Measurements from ENCODE around the gene FBXL3.

Gene FBXL3

GRCh38 chr13:77026861-77027621, at the start of gene FBXL3:
FBXL3 (minus strand) TSS chr13:77027159; CDS start chr13:77021860, 5,299 bp downstream.
- TF ChIP-seq CTCF (IDR thresholded peaks at IDR 0.05; ENCODE audit: extremely low read depth, insufficient read depth, missing control alignments): no peak
- DNase-seq (ENCODE audit: low spot score): peak; percentile 94
- in situ Hi-C loops (cut with MboI; ENCODE audit: low pct_unique_long_range_greater_than_20kb, low sequenced_read_pairs, unreplicated experiment): no loop called here

GRCh38 chr13:77067519-77067918, 40.6 kb upstream of the FBXL3 start:
- in situ Hi-C loops (cut with MboI; ENCODE audit: low pct_unique_long_range_greater_than_20kb, low sequenced_read_pairs, unreplicated experiment): no loop called here
- TF ChIP-seq CTCF (IDR thresholded peaks at IDR 0.05; ENCODE audit: extremely low read depth, insufficient read depth, missing control alignments): no peak
- DNase-seq (ENCODE audit: low spot score): no peak

- no peak for TF ChIP-seq CTCF (IDR thresholded peaks at IDR 0.05; ENCODE audit: extremely low read depth, insufficient read depth, missing control alignments)
- in situ Hi-C loops (cut with MboI; ENCODE audit: low pct_unique_long_range_greater_than_20kb, low sequenced_read_pairs, unreplicated experiment): no loop called here
- DNase-seq (ENCODE audit: low spot score): no peak
These were observed 38.6 kb upstream of the FBXL3 start for GRCh38 chr13:77065461-77066147.

- no peak for TF ChIP-seq CTCF (IDR thresholded peaks at IDR 0.05; ENCODE audit: extremely low read depth, insufficient read depth, missing control alignments)
- no peak for DNase-seq (ENCODE audit: low spot score)
- in situ Hi-C loops (cut with MboI; ENCODE audit: low pct_unique_long_range_greater_than_20kb, low sequenced_read_pairs, unreplicated experiment): no loop called here
These were observed 35.1 kb upstream of the FBXL3 start for GRCh38 chr13:77062097-77062496.

- in situ Hi-C loops (cut with MboI; ENCODE audit: low pct_unique_long_range_greater_than_20kb, low sequenced_read_pairs, unreplicated experiment): no loop called here
- DNase-seq (ENCODE audit: low spot score): no peak
- no peak for TF ChIP-seq CTCF (IDR thresholded peaks at IDR 0.05; ENCODE audit: extremely low read depth, insufficient read depth, missing control alignments)
These were observed 34.4 kb upstream of the FBXL3 start for GRCh38 chr13:77061362-77061761.

- no peak for TF ChIP-seq CTCF (IDR thresholded peaks at IDR 0.05; ENCODE audit: extremely low read depth, insufficient read depth, missing control alignments)
- no peak for DNase-seq (ENCODE audit: low spot score)
- in situ Hi-C loops (cut with MboI; ENCODE audit: low pct_unique_long_range_greater_than_20kb, low sequenced_read_pairs, unreplicated experiment): no loop called here
These were observed 29.9 kb upstream of the FBXL3 start for GRCh38 chr13:77056886-77057285.

Measured in GM13977 (cell line).